ENCODE results near the gene ATP6V0A4. TPM values are rescaled to one million over a fixed set of nuclear protein-coding genes. Genes with fewer than 3 reads are reported as not detected.

The ATP6V0A4 gene
- total RNA-seq, 6 experiments from 2014 or later = not detected

GRCh38 chr7:138838166-138838565 lies 40.2 kb upstream of the ATP6V0A4 start:
- ATAC-seq (peak in 1 of 4 donors; percentile 11), DNase-seq (no peak)
- Histone ChIP-seq H3K9me3 (no peaks in the 10 kb centered on the region), H3K36me3 (no peaks in the 10 kb centered on the region), H3K4me1 (no peaks in the 10 kb centered on the region), H3K27me3 (no peaks in the 10 kb centered on the region), H3K27ac (no peak overlapping the region), H3K4me3 (no peak overlapping the region)
- intact Hi-C loops (cut with DNase I) = no loop called here
- TF ChIP-seq CTCF (IDR thresholded peaks at IDR 0.05) (no peak), POLR2A (IDR thresholded peaks at IDR 0.05) (no peak)
- WGBS (ENCODE audit: insufficient coverage, low coverage, low lambda C conversion rate, missing lambda C conversion rate) = 88% methylated on average over 6 of the region's 9 CpGs

- no peaks in the 10 kb centered on the region for H3K27me3 ChIP-seq
- DNase-seq (peak in 1 of 3 donors; percentile 23), ATAC-seq (peak in 2 of 4 donors; percentile 34 to 41)
- no peaks in the 10 kb centered on the region for H3K36me3 ChIP-seq
- no peak overlapping the region for H3K4me3 ChIP-seq
- no peaks in the 10 kb centered on the region for H3K4me1 ChIP-seq
- no peak overlapping the region for H3K27ac ChIP-seq
- intact Hi-C loops (cut with DNase I) = no loop called here
- H3K9me3 ChIP-seq = no peaks in the 10 kb centered on the region
- 79% methylated on average over 10 of the region's 13 CpGs for WGBS (ENCODE audit: insufficient coverage, low coverage, low lambda C conversion rate, missing lambda C conversion rate)
- no peak for TF ChIP-seq CTCF (IDR thresholded peaks at IDR 0.05)
- no peak for TF ChIP-seq POLR2A (IDR thresholded peaks at IDR 0.05)
Observed at GRCh38 chr7:138837627-138838026, 39.6 kb upstream of the ATP6V0A4 start.

DNA sequence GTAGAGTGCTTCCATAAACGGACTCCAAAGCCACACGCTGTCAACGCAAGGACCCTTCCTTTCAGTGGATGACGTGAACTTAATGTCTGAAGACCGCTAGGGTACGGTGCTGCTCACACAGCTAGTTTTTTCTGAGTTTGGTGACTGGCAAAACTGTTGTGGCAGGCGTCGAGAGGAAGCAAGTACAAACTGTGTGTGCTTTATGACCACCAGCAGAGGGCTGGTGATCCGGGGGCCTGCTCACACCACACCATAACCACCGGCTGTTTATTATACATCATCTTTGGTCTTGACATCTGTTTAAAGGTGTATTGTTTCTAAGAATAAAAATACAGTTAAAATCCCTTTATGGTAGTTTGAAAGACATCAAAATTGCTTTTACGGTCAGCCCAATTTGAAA lies 37.1 kb upstream of the ATP6V0A4 start:
- ATAC-seq = no peak
- Histone ChIP-seq H3K4me3 (no peak overlapping the region), H3K9me3 (no peaks in the 10 kb centered on the region), H3K27me3 (no peaks in the 10 kb centered on the region), H3K36me3 (no peaks in the 10 kb centered on the region), H3K27ac (no peak overlapping the region), H3K4me1 (no peaks in the 10 kb centered on the region)
- no peak for TF ChIP-seq POLR2A (IDR thresholded peaks at IDR 0.05)
- intact Hi-C loops (cut with DNase I) = no loop called here
- 90% methylated on average over 9 of the region's 11 CpGs for WGBS (ENCODE audit: insufficient coverage, low coverage, low lambda C conversion rate, missing lambda C conversion rate)
- DNase-seq = no peak

- 82% methylated on average over 9 of the region's 9 CpGs for WGBS (ENCODE audit: insufficient coverage, low coverage, low lambda C conversion rate, missing lambda C conversion rate)
- ATAC-seq (no peak), DNase-seq (no peak)
- Histone ChIP-seq H3K4me3 (no peak overlapping the region), H3K9me3 (no peaks in the 10 kb centered on the region), H3K4me1 (no peaks in the 10 kb centered on the region), H3K36me3 (no peaks in the 10 kb centered on the region), H3K27ac (no peak overlapping the region), H3K27me3 (no peaks in the 10 kb centered on the region)
- TF ChIP-seq POLR2A (IDR thresholded peaks at IDR 0.05) = no peak
- TF ChIP-seq CTCF (IDR thresholded peaks at IDR 0.05) = no peak
- intact Hi-C loops (cut with DNase I) = no loop called here
Observed at GRCh38 chr7:138834583-138834982, 36.6 kb upstream of the ATP6V0A4 start.

DNA sequence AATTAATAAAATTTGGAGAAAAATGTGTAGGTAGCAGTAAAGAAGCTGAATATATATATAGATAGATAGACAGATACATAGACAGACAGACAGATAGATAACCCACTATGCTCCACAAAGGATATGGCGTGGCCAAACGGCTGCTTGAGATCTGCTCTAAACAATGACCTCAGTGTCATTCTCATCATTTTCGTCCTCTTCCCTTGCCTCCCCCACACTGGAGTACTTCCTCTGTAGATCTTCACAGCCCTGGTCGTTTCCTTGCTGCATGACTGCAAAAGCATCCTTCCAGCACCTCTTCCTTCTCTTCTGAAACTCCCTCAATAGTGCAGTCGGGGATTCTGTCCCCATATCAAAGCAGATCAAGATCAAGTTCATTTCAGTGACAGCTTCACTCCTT lies 35.6 kb upstream of the ATP6V0A4 start:
- DNase-seq (no peak), ATAC-seq (no peak)
- 47% methylated on average over 5 of the region's 5 CpGs for WGBS (ENCODE audit: insufficient coverage, low coverage, low lambda C conversion rate, missing lambda C conversion rate)
- no peaks in the 10 kb centered on the region for H3K36me3 ChIP-seq
- H3K27ac ChIP-seq = no peak overlapping the region
- H3K4me1 ChIP-seq = no peaks in the 10 kb centered on the region
- no peaks in the 10 kb centered on the region for H3K27me3 ChIP-seq
- H3K9me3 ChIP-seq = no peaks in the 10 kb centered on the region
- no peak for TF ChIP-seq CTCF (IDR thresholded peaks at IDR 0.05)
- TF ChIP-seq POLR2A (IDR thresholded peaks at IDR 0.05) = no peak
- no peak overlapping the region for H3K4me3 ChIP-seq
- intact Hi-C loops (cut with DNase I) = no loop called here
